ENCODE measurements around the gene HEATR5B.
A peak's percentile ranks its signal among the peaks of the same experiment; 100 is the strongest.
"Not testable (repeated sequence)": the region's sequence is repeated elsewhere in the genome, so short reads cannot be mapped to it uniquely, and the experiment has no call there.

Gene HEATR5B

DNA sequence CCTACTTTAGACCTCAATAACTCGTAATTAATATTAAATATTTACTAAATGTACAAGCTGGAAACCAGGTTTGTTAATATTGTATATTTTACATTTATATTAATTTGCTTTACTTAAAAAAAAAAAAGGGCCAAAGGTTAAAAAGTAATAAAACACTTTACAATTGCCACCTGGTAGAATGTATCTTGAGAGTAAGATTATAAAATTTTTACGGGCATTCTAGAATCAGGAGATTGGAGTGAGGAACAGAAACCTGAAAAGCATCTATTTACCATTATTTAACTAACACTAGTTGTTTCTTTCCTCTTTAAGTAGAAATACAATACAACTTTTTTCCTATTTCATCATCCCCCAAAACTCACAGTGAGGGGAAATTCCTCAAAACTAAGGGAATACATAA lies 102.3 kb downstream of the HEATR5B start:
- no peak for DNase-seq (ENCODE audit: low read depth)

DNA sequence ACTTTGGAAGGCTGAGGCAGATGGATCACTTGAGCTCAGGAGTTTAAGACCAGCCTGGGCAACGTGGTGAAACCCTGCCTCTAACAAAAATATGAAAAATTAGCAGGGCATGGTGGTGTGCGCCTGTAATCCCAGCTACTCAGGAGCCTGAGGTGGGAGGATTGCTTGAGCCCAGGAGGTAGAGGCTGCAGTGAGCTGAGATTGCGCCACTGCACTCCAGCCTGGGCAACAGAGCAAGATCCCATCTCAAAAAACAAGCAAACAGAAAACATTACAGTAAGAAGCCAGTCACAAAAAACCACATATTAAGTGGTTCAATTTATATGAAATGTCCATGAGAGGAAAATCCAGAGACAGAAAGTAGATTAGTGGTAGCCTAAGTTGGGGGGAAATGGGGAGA lies 105.2 kb downstream of the HEATR5B start:
- not testable (repeated sequence) for DNase-seq (ENCODE audit: low read depth)

DNA sequence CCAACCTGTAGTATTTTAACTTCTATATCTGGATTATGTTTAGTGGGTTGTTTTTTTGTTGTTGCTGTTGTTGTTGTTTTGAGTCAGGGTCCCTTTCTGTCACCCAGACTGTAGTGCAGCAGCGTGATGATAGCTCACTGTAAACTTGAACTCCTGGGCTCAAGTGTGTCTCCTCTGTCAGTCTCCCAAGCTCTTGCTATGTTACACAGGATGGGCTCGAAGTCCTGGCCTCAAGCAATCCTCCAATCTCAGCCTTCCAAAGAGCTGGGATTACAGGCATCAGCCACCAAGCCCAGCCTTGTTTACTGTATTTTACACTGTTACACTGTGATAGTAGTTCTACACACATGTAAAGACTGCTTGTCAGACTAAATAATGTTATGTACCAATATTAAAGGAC lies 108.1 kb downstream of the HEATR5B start:
- no peak for DNase-seq (ENCODE audit: low read depth)

DNA sequence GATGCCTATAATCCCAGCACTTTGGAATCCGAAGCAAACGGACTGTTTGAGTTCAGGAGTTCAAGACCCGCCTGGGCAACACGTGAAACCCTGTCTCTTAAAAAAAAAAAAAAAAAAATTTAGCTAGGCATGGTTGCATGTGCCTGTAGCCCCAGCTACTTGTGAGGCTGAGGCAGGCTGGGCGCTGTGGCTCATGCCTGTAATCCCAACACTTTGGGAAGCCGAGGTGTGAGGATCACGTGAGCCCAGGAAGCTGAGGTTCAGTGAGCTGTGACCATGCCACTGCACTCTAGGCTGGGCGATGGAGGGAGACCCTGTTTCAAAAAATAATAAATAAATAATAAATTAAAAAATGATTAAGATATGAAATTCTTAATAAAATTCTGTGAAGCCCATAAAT lies 108.9 kb downstream of the HEATR5B start:
- DNase-seq (ENCODE audit: low read depth) = no peak

DNA sequence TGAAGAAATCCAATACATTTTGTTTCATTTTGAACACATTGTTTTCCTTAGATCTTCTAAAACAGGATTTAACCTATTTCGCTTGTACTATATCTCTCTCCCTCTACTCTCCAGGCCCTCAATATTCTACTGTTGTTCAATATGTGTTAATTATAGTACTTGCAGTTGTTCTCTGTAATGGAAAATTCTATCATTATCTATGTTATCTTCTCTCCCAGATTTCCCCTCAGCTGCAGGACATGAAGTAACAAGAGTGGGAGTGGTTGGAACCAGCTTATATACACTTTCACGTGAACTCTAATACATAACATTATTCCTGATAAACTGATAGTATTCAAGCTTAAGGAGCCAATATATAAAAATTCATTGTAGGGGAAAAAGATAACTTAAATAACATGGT lies 110.9 kb downstream of the HEATR5B start:
- no peak for DNase-seq (ENCODE audit: low read depth)

DNA sequence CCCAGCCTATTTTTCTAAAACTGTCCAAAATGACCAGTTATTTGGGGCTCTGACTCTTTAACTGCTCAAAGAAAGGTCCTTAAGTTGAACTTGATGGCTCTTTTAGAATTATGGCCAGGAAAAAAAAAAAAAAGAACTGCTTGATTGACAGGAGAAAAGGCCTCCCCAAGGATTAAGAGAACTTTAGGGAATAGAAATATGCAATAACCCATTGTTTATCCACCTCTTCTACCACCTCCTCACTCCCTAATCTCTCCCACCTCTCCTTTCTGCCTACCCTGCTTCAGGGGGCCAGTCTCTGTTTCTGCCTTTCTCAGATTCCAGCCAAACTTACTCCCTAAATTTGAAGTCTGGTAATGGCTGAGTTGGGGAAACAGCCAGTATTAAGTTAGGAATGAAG lies 112.2 kb downstream of the HEATR5B start:
- no peak for DNase-seq (ENCODE audit: low read depth)

DNA sequence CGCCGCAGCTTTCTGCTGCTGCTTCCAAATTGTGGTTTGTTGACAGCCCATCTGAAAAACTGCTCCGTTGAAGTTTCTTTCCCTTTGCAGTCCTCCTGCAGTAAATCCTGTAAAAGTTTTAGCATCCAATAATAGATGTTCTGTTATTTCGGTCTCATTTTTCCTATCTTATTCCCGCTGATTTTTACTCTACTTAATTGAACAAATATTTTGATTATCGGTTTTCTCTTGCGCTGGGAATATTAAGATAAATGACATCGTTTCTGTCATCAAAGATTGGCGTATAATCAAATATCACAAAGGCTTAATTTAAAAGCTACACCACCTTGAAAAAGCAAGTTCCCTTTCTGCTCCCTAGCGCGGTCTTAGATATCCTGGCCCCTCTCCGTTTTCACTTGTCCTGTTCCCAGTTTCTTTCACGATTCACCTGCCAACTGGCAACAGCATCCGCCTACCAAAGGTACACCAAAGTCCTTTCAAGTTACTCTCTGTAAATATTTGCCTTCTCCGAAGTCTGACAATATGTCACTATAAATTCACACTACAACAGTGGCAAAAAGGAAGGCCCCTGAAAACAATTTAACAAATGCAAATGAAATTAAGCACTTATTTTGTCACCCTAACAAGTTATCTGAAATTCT lies 116.8 kb downstream of the HEATR5B start:
- no peak for DNase-seq (ENCODE audit: low read depth)

DNA sequence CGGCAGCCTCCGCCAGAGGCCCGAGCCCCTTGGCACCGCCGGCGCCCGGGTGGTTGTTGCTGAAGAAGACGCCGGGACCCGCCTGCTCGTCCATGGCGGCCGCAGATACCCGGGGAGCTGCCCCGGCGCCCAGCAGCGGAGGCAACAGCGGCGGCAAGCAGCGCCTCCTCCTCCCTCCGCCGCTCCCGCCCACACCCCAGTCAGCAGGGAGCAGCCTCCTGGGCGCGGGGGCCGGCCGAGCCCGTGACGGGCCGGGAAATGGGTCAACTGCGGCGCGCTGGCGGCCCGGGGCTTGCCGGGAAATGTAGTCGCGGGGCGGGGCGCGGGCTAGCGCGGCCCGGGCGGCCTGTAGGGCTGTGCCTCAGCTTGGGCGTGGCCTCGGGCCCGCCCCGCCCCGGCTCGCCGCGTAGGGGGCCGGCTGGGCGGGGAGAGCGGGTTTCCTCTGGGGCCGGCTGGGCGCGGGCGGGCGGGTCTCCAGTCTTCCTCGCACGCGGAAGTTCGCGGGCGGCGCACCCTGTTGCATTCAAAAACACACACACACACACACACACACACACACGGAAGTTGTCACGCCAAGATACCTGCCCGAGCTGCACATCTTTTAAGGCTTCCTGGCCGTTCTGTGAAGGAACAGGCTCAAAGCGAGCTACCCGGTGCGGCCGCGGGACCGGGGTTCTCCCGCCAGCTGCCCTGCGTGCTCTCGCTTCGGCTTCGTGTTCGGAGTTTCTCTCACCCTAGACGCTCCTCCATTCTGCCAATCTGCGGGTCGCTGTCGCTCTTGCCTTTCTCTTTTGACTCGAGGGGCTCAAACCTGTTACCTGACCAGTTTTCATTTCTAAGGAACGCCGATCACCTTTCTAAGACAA lies 117.6 kb downstream of the HEATR5B start, which contains the start of gene STRN:
Gene STRN (minus strand): TSS at position 167 of the 866 bp plus-strand sequence. CDS start 73 bp downstream, at position 94.
- peak; percentile 97 for DNase-seq (ENCODE audit: low read depth)

DNA sequence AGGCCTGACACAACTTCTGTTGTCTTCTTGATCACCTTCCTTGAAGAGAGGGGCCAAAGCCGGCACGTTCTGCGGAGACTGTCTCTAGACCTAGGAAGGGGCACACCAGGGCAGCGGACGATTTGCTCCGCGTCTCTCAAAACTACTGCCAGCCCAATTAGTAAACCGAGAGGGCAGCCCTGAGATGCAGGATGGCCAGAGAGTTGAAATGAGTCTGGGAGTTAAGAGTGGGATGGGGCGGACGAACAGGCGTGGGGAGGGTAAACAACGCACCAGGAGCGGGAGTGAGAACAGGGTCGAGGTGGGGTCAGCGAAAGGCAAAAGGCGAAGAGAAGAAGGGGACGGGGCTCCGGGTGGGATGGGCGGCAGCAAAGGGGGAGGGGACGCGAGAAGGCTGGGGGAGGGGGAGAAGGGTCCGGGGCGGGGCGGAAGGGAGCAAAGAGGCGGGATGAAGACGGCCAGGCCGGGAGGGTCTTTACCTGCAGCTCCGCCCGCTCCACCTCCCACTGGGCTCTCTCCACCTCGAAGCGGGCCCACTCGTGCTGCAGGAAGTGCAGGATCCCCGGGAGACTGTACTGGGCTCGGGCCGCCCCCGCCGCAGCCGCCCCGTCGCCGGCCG lies 118.3 kb downstream of the HEATR5B start:
- DNase-seq (ENCODE audit: low read depth) = no peak

DNA sequence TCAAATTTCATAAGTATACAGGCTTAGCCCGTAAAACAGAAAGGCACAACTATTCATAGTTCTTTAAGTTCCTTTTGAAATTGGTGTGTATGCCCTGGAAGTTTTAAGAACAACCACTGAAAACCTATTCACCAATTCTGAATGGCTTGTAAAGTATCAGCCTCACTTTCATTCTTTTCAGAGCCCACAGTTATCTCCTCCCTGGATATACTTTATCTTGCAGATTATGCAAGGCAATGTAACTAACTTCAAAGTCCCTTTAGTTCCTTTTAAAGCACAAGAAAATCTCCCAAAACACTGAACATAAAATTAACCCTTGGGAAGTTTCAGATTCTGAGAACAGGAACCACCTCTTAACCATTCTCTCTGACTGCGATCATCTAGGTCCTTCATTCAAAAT lies 119.0 kb downstream of the HEATR5B start:
- DNase-seq (ENCODE audit: low read depth) = peak; percentile 23

DNA sequence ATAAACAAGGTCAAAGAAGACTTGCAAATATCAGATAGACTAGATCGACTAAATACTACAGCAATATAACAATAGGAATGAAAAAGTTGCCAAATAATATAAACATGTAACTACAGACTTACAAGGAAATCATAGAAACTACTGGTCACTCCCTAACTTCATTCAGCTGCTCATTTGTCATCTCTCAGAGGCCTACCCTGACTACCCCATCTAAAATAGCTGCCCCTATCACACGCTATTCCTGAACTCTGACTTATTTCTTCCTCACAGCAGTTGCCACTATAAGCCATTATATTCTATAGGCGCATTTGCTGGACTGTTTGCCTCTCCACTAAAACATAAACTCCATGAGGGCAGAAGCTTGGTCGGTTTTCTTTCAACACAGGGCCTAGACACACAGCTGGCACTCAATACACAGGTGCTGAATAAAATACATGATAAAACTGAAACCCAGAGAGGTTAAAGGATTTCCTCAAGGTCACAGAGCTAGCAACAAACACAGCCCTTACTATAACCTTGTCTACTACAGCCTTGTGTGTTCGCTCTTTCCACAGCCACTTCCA lies 119.6 kb downstream of the HEATR5B start:
- DNase-seq (ENCODE audit: low read depth) = no peak

DNA sequence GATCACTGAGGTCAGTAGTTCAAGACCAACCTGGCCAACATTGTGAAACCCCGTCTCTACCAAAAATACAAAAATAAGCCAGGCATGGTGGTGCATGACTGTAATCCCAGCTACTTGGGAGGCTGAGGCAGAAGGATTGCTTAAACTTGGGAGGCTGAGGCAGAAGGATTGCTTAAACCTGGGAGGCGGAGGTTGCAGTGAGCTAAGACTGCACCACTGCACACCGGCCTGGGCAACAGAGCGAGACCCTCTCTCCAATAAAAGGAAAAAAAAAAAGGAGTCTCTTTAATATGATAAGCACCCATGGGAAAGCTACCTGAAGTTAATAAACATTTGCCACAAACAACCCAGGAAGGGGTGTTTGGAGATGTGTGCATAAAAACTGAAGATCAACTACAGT lies 120.4 kb downstream of the HEATR5B start:
- DNase-seq (ENCODE audit: low read depth) = no peak

DNA sequence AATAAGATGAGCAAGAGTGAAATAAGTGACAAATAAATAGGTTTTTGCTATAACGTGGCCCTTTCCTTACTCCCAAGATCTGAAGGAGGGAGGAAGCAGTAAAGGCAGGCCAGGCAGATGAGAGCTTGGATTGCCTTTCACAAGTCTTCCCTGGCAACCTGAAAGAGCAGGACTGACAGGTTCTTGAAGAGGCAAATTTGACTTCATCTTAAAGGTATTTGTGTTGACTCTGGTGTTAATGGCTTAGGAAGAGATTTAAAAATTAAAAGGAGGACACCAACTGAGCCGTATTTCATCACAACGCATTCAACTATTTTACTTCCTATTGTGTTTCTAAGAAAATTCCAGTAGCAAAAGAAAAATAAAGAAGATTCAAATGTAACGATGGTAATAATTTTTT lies 121.1 kb downstream of the HEATR5B start:
- DNase-seq (ENCODE audit: low read depth) = no peak

DNA sequence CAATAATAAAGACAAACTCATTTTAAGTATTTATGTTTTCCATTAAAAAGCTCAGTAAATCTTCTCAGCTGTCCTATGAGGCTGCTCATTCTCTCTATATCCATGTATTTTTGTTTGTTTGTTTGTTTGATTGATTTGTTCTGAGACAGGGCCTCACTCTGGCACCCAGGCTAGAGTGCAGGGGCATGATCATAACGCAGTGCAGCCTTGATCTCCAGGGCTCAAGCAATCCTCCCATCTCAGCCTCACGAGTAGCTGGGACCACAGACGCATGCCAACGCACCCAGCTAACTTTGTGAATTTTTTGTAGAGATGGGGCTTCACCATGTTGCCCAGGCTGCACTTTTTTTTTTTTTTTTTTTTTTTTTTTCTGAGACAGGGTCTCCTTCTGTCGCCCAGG lies 123.4 kb downstream of the HEATR5B start:
- no peak for DNase-seq (ENCODE audit: low read depth)

DNA sequence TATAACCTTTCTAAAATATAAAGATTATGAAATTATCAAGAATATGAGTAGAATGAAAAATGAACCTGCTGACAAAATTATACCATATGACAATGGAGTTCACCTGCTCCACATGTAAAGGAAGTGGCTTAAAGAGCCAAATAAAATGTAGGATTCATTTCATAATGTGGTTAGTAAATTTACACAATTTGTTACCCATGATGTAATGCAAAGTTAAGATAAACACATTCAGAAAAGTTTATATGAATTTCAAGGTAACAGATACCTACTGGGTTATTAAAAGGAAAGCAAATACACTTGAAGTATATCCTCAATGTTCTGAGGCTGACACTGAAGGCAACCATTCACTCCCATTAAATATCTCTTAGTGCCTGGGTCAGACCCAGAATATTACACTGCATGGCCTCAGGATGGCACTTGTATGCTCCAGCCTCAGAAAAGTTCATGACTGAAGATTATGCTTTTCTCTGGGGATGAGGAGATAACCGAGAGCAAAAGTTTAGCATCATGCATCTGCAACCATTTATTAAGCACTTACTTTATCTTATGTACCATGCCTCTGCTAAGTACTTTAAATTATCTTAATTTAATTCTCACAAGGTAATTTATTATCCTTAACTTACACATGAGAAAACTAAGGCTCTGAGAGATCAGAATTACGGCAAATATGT lies 124.0 kb downstream of the HEATR5B start:
- no peak for DNase-seq (ENCODE audit: low read depth)

DNA sequence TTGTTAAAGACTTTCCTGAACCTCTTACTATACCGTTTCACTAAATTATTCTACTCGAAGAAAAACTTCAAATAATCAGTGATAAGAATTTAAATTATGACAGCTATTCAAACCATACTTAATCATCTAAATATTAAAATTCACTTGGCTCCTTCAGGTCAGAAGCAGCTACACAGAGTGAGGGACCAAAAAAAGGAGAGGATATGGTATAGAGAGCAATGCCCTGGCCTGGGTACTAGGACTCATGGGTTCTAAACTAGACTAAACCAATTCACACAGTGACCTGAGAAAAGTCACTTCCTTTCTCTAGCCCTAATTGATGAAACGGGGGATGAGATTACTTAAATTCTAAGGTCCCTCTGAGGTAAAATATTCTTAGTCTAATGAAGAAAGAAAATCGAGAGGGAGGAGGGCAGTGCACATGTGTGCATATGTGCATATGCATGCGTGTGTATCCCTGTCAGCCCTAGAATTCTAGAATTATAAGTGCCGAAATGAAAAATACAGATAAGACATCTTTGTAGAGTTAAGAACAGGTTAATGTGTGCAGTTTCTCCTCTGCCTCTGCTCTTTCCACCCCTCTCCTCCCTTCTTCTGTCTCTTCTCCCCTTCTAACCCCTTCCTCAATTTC lies 129.1 kb downstream of the HEATR5B start:
- no peak for DNase-seq (ENCODE audit: low read depth)

DNA sequence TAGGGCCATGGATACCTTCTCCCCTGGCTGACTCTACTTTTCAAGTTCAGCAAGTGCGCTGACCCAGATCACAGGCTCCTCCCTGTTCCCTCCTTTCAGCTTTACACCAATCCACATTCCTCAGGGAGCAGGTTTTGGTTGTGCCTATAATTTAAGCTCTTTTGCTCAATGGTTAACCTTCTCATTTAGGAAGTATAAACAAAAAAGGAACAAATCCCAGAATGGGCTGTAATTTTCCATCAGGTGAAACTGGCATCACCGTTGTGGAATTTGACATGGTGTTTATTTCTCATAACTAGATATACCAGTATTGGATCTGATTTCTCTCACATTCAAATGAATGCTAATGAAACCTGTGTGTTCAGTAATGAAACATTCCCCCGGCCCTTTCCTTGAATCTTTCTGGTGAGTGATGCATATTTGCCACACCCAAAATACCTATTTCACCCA lies 131.4 kb downstream of the HEATR5B start:
- DNase-seq (ENCODE audit: low read depth) = no peak

DNA sequence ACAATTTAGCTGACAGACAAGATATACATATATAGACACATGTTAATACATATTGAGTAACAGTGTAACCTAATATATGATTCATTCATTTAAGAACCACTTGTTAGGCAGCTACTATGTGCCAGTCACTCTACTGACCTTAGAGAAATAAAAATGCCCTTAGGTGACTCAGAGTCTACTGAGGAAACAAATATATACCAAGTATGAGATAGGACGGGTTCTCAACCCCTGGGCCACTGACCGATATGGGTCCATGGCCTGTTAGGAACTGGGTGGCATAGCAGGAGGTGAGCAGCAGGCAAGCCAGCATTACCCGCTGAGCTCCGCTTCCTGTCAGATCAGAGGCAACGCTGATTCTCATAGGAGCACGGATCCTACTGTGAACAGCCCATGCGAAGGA lies 132.6 kb downstream of the HEATR5B start:
- DNase-seq (ENCODE audit: low read depth) = peak; percentile 86

DNA sequence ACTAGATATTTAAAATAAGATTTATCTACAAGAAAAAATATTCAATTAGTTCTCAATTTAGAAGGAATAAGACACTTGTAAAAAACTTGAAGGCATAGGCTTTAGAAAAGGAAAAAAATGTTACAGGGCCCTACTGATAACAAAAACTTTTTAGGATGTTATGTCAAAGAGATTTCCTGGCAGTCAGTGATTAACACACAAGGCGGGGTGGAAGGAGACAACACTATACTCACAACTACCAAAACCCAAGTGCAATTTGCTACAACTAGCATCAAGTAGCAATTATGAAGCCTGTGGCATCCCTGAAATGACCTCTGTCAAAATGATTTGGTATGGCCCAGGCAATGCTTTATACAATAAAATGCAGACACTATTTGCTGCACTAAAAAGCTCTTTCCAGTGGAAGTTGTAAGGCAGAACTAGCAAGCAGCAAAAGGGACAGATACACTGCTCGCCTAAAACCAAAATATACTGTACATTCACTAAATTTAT lies 133.1 kb downstream of the HEATR5B start:
- DNase-seq (ENCODE audit: low read depth) = no peak

DNA sequence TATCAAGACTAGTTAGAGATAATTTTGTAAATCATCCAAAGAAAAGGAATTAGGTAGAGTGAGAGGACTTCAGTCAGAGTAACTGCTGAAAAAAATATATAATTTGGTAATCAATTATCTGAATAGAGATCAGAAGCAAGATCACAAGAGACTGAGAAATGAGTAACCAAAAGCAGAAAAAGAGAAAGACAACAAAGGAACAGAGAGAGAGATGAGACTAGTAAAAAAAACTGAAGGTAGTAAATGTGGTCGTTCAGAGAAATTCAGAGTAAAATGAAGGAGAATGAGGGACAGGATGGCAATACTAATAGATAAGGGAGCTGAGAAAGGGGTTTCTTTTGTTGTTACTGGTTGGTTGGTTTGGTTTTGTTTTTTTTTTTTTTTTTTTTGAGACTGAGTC lies 134.3 kb downstream of the HEATR5B start:
- DNase-seq (ENCODE audit: low read depth) = no peak

DNA sequence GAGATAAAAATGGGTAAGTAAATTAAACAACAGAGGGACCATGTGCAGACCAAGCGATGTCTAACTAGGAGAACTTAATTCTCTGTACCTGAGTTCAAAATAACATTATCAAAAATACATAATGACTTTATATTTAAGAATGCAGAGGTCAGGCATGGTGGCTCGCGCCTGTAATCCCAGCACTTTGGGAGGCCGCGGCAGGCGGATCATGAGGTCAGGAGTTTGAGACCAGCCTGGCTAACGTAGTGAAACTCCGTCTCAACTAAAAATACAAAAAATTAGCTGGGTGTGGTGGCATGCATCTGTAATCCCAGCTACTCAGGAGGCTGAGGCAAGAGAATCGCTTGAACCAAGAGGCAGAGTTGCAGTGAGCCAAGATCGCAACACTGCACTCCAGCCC lies 138.9 kb downstream of the HEATR5B start:
- not testable (repeated sequence) for DNase-seq (ENCODE audit: low read depth)
